Neutrophil (primary cell): ENCODE results near the gene EPHA1.
"Not testable (repeated sequence)": the region's sequence is repeated elsewhere in the genome, so short reads cannot be mapped to it uniquely, and the experiment has no call there.

Source experiments
- H3K27ac ChIP-seq: fragments of 200-600 bp; sonication (generic); 2 replicates; pipeline ENCODE4 v1.5.1; 2016; ENCODE audit warnings: mild to moderate bottlenecking, moderate library complexity
- H3K27me3 ChIP-seq: fragments of 200-600 bp; sonication (generic); 2 replicates; pipeline ENCODE4 v1.6.0; 2016; ENCODE audit warnings: mild to moderate bottlenecking
- H3K36me3 ChIP-seq: fragments of 200-600 bp; sonication (generic); 2 replicates; pipeline ENCODE4 v1.5.1; 2017
- H3K4me1 ChIP-seq, 2 experiments: fragments of 200-600 bp in 1 of 2; sonication (generic) in 1 of 2; 1 replicate in 1 of 2; 2 replicates in 1 of 2; pipeline versions ENCODE4 v1.5.1 to v1.6.1; 2013 to 2016; ENCODE audit warnings: low read depth in 1 of 2, low read length in 1 of 2, mild to moderate bottlenecking in 1 of 2, moderate library complexity in 1 of 2; ENCODE audit not compliant: control insufficient read depth in 1 of 2, insufficient read depth in 1 of 2
- H3K4me3 ChIP-seq, 2 experiments: fragments of 200-600 bp in 1 of 2; sonication (generic) in 1 of 2; 1 replicate in 1 of 2; 2 replicates in 1 of 2; pipeline ENCODE4 v1.5.1; 2013 to 2016; ENCODE audit warnings: low read depth in 1 of 2, low read length in 1 of 2, mild to moderate bottlenecking in 1 of 2, moderate library complexity in 1 of 2
- H3K9me3 ChIP-seq: fragments of 200-600 bp; sonication (generic); 2 replicates; pipeline ENCODE4 v1.5.1; 2016
- CTCF ChIP-seq: fragments of 200-600 bp; sonication (generic); IDR thresholded peaks from 2 replicates; pipeline ENCODE4 v1.5.1; 2016; ENCODE audit warnings: antibody characterized with exemption

The EPHA1 gene

GRCh38 chr7:143433759-143434158 is 25.1 kb upstream of the EPHA1 start:
- no peak overlapping the region for H3K4me3 ChIP-seq
- TF ChIP-seq CTCF, result no peak
- no peak overlapping the region for H3K27ac ChIP-seq
- H3K27me3 ChIP-seq, result no peaks in the 10 kb centered on the region
- H3K36me3 ChIP-seq, result no peaks in the 10 kb centered on the region
- H3K4me1 ChIP-seq, result no peaks in the 10 kb centered on the region
- H3K9me3 ChIP-seq, result no peaks in the 10 kb centered on the region

- Histone ChIP-seq H3K36me3 (no peaks in the 10 kb centered on the region), H3K27me3 (no peaks in the 10 kb centered on the region), H3K4me3 (no peak overlapping the region), H3K27ac (no peak overlapping the region), H3K4me1 (no peaks in the 10 kb centered on the region), H3K9me3 (no peaks in the 10 kb centered on the region)
- TF ChIP-seq CTCF, result no peak
Observed at GRCh38 chr7:143431109-143431508, 22.5 kb upstream of the EPHA1 start.

GRCh38 chr7:143429770-143430698 is 21.4 kb upstream of the EPHA1 start:
- H3K9me3 ChIP-seq, result no peaks in the 10 kb centered on the region
- H3K4me3 ChIP-seq, result no peak overlapping the region
- no peak overlapping the region for H3K27ac ChIP-seq
- TF ChIP-seq CTCF, result no peak
- H3K36me3 ChIP-seq, result no peaks in the 10 kb centered on the region
- no peaks in the 10 kb centered on the region for H3K4me1 ChIP-seq
- no peaks in the 10 kb centered on the region for H3K27me3 ChIP-seq

- Histone ChIP-seq H3K27me3 (no peaks in the 10 kb centered on the region), H3K36me3 (no peaks in the 10 kb centered on the region), H3K4me1 (no peaks in the 10 kb centered on the region), H3K4me3 (no peak overlapping the region), H3K9me3 (no peaks in the 10 kb centered on the region), H3K27ac (no peak overlapping the region)
- no peak for TF ChIP-seq CTCF
Observed at GRCh38 chr7:143426479-143427142, 18.0 kb upstream of the EPHA1 start.

GRCh38 chr7:143424476-143424875 is 15.8 kb upstream of the EPHA1 start:
- not testable (repeated sequence) for H3K4me3 ChIP-seq, H3K9me3 ChIP-seq, H3K4me1 ChIP-seq, H3K27me3 ChIP-seq, H3K36me3 ChIP-seq, H3K27ac ChIP-seq

GRCh38 chr7:143422033-143422432 is 13.4 kb upstream of the EPHA1 start:
- Histone ChIP-seq H3K27ac (no peak overlapping the region), H3K36me3 (no peaks in the 10 kb centered on the region), H3K4me3 (no peak overlapping the region), H3K27me3 (no peaks in the 10 kb centered on the region), H3K4me1 (no peaks in the 10 kb centered on the region), H3K9me3 (no peaks in the 10 kb centered on the region)
- no peak for TF ChIP-seq CTCF

GRCh38 chr7:143420624-143421023 is 12.0 kb upstream of the EPHA1 start:
- not testable (repeated sequence) for H3K27me3 ChIP-seq, H3K4me1 ChIP-seq, H3K27ac ChIP-seq, H3K36me3 ChIP-seq, H3K9me3 ChIP-seq, H3K4me3 ChIP-seq
